ENCODE results near the gene KCNK16.

The KCNK16 gene

DNA sequence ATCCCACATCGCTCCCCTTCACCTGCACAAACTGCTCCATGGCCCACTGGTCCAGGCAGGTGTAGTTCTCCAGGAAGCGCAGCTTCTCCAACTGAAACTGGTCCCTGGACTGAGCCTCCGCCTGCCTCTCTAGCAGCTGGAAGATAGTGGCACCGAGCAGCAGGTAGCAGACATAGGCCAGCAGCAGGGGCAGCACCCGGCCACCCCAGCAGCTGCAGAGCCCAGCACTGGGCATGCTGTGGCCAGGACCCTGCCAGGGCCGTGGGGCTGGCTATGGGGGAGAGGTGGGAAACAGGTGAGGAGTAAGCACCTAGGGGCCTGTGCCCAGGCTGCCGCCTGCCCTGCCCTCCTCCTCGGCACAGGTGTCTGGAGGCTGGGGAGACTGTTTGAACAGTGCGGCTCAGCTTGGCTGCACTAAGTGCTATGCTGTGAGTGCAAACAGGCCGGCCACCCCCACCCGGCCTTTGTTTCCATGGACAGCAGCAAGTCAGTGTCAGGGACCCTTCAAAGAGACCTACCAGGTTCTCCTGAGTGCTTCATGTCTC lies at the start of gene KCNK16:
Gene KCNK16 (minus strand): TSS at position 397 of the 545 bp plus-strand sequence. CDS start 162 bp downstream, at position 235.
- no peak for FAIRE-seq
- DNase-seq (ENCODE audit: insufficient read length, low spot score): no peak

DNA sequence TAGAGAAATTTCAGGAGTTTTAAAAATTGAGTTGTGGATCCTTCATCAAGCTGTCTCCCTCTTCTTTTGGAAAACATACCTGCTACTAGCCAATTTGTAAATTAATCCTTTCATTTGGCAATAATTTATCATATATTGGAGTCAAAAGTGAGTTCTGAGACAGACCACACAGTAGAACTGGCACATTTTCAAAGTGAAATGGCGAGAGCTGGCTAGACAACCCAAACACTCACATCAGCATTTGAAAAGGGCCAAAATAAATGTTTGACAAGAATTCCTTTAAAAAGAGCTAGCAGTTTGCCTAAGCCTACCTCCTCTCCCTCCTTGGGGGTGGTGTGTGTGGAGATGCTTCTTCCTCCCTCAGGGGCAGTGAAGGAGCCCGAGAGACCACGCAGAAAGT lies 47.9 kb upstream of the KCNK16 start:
- no peak for FAIRE-seq
- no peak for DNase-seq (ENCODE audit: insufficient read length, low spot score)

DNA sequence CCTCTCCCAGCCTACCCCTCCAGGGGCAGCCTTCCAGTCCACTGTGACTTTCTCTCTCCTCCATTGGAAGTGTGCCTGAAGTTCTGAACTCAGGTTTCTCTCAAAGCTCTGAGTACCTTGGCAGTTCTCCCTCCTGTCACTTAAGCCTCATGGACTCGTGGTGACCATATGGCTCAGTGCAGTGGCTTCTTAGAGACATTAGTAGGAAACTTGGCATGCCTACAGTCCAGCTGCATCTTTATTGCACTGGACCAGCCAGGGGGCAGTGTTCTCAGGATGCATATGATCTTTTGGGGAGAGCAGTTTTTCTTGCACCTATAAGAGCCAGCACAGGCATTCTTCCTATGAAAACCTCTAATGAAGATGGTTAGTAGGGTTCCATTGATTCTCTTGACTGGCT lies 47.5 kb upstream of the KCNK16 start:
- FAIRE-seq (peak; percentile 23), DNase-seq (ENCODE audit: insufficient read length, low spot score) (no peak)

DNA sequence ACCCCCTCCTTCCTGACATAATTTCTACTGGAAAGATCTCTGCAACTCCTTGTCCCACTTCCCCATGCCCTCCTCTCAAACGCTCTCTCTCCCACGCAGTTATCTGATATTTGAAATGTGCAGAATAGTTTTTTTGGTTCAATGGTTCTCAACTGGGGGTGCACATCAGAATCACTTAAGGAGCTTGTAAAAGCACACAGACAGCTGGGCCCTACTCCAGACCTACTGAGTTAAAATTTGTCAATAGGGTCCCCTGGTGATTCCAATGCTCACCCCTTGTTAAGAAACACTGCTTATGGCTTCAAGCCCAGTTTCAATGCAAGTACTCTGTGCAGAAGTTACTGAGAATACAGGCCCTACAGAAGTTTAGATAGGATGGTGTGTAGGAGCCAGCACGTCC lies 45.2 kb upstream of the KCNK16 start:
- FAIRE-seq (no peak), DNase-seq (ENCODE audit: insufficient read length, low spot score) (no peak)

DNA sequence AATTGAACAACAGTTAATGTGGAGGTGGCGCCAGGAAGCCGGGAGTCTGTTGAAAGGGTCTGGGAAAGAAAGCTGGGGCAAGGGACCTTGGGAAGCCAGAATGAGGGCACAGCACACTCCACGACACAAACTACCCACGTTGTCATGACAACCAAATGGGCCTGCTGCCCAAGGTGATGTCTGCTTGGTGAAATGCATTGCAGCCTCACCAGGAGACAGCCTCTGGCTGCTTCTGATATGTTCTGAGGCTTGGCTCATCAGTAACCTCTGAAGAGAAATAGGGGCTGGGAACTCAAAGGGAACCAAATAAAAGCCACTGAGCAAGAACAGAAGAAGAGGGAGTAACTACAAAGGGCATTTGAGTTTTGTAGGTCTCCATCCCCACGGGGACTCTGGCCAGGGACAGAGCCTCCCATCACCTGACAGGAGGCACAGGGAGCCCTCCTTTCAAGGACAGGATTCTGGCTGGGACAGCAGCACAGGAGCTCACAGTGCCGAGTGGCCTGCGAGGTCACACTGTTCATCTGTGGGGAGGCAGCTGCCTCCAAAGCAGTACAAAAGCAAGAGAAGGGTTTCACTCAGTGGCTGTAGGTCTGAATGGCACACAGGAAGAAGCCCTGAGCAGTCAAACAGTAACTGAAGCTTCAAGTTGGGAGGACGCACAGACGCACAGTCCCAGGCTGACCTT lies 44.6 kb upstream of the KCNK16 start:
- FAIRE-seq (no peak), DNase-seq (ENCODE audit: insufficient read length, low spot score) (no peak)

DNA sequence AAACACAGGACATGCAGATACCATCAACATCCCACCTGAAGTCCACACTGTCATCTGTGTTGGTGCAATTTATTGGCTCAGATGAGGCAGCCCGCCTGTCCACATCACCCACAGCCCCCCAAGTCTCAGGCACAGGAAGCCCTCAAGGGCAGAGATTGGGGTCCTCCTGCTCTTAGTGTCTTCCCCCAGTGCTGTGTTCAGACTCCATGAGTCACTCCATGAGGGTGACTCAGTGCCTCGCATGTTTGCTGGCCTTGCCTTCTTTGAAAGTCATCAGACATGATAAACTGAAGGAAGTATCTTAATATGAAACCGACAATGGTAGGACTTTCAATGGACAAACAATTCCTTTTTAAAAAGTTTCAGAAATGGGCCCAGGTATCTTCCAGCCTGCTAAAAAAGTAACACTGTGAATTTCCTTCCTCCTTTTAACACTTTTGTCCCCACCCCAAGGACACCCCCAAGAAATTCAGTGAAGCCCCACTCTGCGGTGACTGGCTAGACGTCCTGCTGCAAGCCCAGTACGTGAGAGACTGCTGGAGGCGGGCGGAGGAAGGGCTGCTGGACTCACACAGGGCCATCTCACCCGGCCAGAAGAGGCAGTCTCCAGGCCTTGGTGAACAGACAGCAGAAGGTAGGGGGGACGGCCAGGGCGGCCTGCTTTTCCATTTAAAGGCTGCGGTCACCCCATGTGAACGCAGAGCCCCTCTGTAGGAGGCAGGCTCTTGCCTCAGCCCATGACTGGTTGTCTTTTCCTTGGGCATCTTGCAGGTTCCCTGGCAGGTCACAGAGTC lies 43.0 kb upstream of the KCNK16 start:
- DNase-seq (ENCODE audit: insufficient read length, low spot score) (no peak), FAIRE-seq (no peak)

DNA sequence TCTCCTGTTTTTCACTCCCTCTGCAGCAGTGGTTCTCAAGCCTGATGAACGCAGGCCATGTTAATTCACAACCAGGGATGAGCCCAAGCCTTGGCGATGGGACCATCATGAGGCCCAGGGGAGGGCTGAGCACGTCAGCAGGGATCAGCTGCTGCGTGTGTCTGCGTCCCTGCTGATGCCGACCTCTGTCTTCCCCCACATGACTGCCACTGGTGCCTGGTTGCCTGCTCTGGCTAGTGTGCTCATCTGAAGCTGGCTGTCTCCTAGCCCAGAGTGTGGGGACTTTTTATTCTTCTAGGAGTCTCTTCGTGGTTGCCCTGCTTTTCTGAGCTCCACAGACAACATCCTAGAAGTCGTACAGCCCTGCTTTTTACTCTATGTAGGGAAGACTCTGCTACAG lies 40.8 kb upstream of the KCNK16 start:
- no peak for FAIRE-seq
- DNase-seq (ENCODE audit: insufficient read length, low spot score): no peak

DNA sequence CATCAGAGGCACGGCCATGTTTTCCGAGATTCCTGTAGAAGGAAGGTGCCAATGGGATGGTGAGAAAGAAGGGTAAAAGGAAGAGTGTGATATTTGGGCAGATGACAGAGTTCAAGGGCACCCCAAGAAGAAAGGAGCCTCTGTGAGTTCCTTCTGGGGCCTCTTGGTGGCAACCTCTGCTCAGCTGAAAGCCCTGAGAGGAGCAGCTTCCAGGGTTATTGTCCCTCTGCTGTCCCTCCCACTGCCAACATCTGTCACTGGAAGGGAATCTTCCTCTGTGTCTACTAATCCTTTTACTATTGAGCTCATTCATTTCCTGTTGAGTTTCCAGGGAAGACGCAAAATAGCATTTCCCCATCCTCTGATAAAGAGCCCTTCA lies 40.0 kb upstream of the KCNK16 start:
- FAIRE-seq (no peak), DNase-seq (ENCODE audit: insufficient read length, low spot score) (no peak)

DNA sequence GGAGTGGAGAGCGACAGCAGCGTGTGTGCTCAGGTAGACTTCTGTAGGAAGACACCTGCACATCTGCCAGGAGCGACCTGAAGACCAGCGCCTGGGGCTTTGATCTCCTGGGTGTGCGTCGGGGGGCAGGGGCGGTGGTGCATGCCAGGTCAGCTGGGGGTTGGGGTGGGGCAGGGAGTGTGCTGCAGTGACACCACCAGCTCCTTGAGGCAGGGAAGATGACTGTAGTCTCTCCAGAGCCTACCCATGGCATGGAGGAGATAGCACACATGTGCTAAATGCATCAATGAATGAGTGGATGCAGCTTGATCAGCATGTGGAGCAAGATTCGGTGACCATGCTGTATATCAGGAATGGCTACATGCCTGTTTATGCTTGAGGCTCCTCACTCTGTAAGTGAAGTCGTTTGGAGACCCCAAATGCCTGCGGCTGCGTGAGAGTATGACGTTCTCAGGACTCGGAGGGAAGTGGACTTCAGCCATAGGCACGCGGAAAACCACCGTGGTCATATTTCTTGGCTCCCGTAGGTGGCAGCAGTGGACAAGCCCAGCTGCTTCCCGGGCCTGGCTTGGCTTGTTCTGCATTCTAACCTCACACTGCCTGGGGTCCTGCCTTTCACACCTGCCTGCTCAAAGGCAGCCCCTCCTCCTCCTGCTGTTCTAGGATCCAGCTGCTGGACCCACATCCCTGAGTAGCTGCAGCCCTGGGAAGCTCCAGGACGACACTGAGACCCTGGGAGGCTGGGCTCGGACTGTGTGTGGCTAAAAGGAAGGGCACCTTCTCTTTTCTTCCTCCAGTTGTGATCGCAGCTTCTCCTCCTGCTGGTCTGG lies 39.4 kb upstream of the KCNK16 start:
- FAIRE-seq (peak; percentile 92), DNase-seq (ENCODE audit: insufficient read length, low spot score) (peak; percentile 76)

DNA sequence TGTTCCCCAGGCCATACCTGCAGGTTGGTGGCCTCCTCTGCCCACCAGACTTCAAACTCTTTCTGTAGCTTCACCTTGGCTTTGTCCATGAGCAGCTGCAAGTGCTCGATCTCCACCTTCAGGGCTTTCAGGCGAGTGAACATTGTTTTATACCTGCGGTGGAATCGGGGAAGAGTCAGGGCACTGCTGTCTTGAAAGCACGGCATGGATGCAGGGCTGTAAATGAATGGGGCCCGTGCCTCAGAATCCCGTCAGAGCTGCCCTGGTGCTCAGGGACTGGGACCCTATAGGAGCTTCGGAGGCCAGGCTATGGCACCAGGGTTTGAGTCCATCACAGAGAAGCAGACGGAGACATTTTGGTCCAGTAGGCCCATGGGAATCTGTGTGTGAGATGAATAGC lies 37.9 kb upstream of the KCNK16 start:
- DNase-seq (ENCODE audit: insufficient read length, low spot score): no peak
- no peak for FAIRE-seq

DNA sequence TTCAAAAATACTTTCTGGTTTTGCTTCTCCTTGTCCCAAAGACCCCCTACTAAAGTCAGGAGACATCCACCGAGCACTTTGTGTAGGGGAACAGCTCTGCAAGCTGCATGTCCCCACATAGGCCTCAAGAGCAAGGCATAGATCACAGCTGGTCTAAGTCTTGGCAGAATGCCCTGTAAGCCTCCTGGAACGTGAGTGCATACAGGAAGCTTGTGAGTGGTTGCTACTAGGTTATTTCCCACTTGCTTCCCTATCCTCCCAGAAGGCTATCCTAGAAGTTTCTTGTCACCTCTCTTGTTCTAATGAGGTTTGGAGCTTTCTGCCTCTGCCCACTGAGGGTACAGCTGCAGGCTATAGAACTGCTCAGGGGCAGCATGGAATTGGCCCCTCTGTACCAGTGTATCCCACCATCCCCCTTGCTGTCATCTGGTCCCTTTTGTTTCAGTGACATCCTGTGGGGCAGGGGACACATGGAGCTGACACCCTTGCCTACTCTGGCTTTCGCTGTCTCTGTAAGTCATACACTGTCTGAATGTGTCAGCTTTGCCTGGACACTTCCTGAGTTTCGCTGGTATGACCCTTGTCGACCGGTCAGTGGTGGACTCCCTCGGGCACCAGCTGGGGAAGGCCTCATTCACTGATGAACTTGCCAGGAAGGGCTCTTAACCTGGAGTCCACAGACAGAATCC lies 35.6 kb upstream of the KCNK16 start:
- FAIRE-seq (no peak), DNase-seq (ENCODE audit: insufficient read length, low spot score) (no peak)

DNA sequence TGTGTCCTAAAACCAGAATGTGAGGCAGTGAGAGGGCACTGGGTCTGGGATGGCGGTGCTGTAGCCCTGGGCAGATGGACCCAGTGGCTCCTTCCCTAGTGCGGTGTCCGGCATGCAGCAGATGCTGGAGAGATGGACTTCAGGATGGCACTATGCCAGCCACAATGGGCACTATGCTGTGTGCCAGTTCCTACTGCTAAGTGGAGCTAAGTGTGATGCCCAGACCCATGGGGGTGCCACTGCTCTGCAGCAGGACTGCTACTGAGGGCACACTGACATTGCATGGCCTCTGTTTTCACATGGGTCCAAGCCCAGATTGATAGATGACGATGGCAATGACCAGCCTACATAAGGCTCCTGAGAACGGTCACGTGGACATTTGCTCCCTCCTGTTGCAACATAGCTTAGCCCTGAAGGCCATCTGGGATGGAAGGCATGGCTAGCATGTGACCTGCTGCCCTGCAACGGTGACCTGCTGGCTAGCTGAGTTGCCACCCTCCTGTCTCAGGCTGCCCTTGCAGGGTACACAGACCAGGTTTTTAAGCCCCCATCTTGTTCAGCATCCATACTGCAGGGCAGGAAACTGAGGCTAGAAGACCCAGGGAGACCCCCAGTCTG lies 31.3 kb upstream of the KCNK16 start:
- FAIRE-seq (no peak), DNase-seq (ENCODE audit: insufficient read length, low spot score) (no peak)

DNA sequence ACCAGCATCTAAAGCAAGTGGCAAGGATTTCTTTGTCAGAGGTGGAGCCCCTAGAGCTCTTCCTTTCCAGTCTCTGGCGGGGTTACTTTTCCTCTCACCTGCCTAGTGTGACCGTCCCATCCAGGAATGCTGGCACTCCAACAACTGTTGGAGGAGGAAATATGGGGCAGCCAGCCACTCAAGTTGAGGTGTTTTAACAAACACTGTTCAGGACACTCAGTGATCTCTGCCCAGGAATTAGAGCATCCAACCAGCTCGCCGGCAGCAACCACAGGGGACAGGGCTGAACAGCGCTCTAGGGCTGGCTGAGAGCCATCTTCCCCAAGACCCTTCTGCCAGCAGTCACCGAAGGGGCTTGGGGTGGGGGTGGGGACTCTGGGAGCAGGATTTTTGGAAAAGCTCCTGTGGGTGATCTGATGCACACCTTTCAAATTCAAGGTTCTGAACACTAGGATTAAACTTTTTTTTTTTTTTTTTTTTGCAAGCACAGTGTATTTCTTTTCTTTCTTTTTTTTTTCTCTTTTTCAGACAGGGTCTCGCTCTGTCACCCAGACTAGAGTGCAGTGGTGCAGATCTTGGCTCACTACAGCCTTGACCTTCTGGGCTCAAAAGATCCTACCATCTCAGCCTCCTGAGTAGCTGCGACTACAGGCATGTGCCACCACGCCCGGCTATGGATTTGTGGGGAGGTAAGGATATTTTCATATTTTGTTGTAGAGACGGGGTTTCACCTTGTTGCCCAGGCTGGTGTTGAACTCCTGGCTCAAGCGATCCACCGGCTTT lies 28.4 kb upstream of the KCNK16 start:
- FAIRE-seq: no peak

DNA sequence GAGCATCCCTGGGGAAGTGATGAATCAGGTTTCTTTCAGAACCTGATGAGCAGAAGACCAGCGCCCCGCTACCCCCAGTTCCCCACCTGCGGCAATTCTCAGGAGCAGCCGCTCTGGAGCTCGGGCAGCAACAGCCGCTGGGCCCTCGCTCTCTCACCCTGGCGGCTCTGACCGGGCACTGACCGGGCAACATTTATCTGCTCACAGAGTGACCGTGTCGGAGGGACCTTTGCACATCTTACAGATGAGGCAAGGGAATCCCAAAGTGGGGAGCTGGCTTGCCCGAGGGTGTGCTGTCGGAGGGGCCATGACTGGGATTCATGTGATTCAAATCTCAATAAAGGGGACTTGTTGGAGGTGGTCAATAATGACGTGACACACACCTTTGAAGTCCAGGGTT lies 26.2 kb upstream of the KCNK16 start:
- FAIRE-seq (no peak), DNase-seq (ENCODE audit: insufficient read length, low spot score) (no peak)

More for the DNA sequence above, 28.4 kb upstream of the KCNK16 start:
- no peak for DNase-seq (ENCODE audit: insufficient read length, low spot score)

DNA sequence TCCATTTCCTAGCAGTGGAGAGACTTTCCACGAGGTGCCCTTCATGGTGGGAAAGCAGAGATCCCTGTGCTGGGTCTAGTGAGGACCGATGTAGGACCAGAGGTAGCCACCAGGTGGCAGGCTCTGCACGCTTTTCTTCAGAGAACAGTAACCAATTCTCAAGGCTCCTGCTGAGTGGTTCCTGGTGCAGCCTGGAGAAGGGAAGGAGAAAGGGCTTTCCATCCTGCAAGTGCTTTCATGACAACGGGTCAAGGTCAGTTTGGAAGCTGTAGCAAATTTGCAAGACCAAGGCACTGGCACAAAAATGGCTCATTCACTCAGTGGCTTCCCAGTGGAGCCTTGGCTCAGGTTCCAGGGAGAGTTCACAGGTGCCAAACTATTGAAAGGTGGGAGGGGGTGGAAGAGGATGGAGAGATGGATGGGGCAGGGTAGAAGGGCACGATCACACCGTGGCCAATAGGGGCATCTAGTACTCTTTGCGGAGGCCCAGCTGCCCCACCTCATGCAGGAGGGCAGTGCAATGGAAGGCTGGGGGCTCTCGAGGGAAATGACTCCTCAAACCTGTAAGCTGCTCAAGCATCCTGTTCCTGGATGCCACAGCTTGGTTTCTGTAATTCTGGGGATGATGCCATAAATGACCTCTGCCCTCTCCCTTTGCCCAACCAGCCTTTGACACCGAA lies 25.5 kb upstream of the KCNK16 start:
- FAIRE-seq (peak; percentile 86), DNase-seq (ENCODE audit: insufficient read length, low spot score) (peak; percentile 73)

DNA sequence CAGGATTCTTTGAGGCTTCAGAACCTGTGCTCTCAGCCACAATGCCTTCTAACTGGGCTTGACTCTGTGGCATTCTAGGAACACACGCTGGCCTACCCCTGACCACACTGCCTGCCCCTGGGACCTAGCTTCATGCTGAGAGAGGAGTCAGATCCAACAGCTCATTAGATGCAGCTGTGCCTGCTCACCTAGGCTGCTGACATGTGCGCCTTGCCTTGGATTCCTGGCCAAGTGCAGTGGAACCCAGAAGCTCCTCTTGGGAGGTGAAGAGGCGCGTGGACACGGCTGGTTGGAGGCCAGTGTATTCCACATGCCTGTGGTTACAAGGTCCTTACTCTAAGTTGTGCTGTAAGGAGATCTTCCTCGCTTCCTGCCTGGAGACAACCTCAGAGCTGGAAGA lies 24.7 kb upstream of the KCNK16 start:
- FAIRE-seq (no peak), DNase-seq (ENCODE audit: insufficient read length, low spot score) (no peak)

DNA sequence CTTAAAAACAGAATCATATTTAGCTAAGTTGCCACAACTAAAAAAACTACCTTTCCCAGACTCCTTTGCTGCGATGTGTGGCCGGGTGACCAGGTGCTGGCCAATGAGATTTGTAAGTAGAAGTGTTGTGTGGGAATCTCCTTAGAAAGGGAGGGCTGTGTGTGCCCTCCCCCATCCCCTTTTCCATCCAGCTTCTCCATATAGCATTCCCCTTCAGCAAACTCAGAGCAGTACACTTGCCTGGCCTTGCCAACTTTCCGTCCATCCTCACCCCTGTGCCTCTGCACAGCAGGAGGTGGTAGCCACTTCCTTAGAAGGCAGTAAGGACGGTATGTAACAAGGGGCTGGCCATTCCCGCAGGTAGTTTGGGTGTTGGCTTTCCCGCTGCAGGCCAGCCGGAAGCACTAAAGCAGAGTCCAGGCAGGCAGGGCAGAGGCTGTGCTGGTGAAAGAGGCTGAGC lies 22.3 kb upstream of the KCNK16 start:
- DNase-seq (ENCODE audit: insufficient read length, low spot score) (no peak), FAIRE-seq (no peak)

DNA sequence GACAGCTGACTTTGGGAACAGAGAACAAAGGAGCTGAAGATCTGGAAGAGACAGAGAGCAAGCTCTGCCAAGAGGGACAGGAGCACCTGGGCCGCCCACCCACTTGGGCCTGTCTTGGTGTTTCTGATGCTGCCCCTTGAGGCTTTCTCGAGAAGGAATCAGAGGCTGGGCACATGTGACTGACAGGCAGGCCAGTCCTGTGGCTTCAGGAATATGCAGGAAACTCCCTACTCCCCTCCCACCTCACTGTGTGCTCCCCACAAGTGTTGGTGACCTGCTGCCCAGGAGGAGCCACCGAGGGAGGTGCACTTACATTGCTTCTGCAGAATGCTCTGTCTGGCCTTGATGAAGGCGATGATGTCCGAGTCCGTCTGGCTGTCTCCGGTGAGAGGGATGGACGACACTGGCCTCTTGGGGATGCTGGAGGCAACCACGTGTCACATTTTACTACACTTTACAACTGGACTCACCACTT lies 20.9 kb upstream of the KCNK16 start:
- no peak for DNase-seq (ENCODE audit: insufficient read length, low spot score)
- no peak for FAIRE-seq
